ENCODE measurements around the gene RPL22.

RPL22 gene

GRCh38 chr1:6166221-6166620 lies 33.2 kb downstream of the RPL22 start:
- Histone ChIP-seq H3K4me1 (ENCODE audit: insufficient read depth, low read length) (peaks cover 4% of the 10 kb centered on the region; the same call in 1 of the 2 replicates), H3K9ac (ENCODE audit: low read depth, low read length) (no peak overlapping the region), H3K9me3 (ENCODE audit: control insufficient read depth, insufficient read depth, low read length) (no peaks in the 10 kb centered on the region), H3K36me3 (ENCODE audit: insufficient read depth, low read length) (no peaks in the 10 kb centered on the region)

- Histone ChIP-seq H3K36me3 (ENCODE audit: insufficient read depth, low read length) (no peaks in the 10 kb centered on the region), H3K4me1 (ENCODE audit: insufficient read depth, low read length) (peaks cover 11% of the 10 kb centered on the region; the same call in 1 of the 2 replicates), H3K9me3 (ENCODE audit: control insufficient read depth, insufficient read depth, low read length) (no peaks in the 10 kb centered on the region), H3K9ac (ENCODE audit: low read depth, low read length) (no peak overlapping the region)
Observed at GRCh38 chr1:6165441-6165985, 33.9 kb downstream of the RPL22 start.

DNA sequence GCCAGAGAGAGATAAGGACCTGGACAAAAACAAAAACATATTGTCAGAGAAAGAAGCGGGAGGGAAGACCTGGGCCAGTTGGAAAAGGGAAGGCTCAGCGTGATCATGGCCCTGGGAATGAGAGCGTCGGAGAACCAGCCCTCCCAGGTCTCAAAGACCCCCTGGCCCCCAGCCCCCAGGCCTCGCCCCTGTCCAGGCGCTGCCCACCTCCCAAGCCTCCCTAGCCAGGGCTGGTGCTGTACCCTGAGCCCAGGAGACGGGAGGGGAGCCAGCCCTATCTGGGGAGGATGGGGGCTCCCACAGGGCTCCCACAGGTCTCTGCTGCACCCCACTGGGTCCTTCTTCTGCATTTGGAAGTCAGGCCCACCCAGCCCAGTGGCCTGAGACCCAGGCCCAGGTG lies 34.4 kb downstream of the RPL22 start:
- H3K9ac ChIP-seq (ENCODE audit: low read depth, low read length), result no peak overlapping the region
- no peaks in the 10 kb centered on the region for H3K36me3 ChIP-seq (ENCODE audit: insufficient read depth, low read length)
- peaks cover 12% of the 10 kb centered on the region; the same call in 1 of the 2 replicates for H3K4me1 ChIP-seq (ENCODE audit: insufficient read depth, low read length)
- no peaks in the 10 kb centered on the region for H3K9me3 ChIP-seq (ENCODE audit: control insufficient read depth, insufficient read depth, low read length)

DNA sequence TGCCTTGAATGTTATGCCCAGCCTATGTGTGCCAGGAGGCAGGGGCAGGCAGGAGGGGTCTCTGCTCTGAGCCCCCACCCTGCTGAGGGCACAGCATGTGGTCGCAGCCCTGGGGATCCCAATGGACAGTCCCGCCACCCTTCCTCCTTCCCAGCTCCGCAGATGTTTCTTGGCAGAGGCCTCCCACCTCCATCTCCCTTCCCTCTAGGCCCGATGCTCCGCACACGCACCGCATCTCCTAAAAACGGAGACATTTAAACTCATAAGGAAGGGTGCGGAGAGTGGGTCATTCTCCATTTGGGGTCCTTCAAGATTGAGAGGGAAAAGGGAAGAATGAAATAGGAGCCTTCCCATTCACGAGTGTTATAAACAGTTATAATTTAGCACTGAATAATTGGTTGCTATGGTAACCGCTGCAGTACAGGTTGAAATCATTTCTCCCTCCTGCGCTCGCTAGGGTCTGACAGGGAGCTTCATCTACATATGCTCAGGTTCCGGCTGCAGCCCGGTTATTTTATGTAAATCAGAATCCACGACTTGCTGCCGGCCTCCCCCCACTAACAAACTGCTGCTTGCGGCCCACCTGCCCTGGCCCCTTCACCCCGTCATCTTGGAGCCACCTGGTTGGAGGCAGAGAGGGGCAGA lies 35.3 kb downstream of the RPL22 start:
- H3K9ac ChIP-seq (ENCODE audit: low read depth, low read length), result no peak overlapping the region
- H3K4me1 ChIP-seq (ENCODE audit: insufficient read depth, low read length), result peaks cover 12% of the 10 kb centered on the region; the same call in 1 of the 2 replicates
- no peaks in the 10 kb centered on the region for H3K36me3 ChIP-seq (ENCODE audit: insufficient read depth, low read length)
- H3K9me3 ChIP-seq (ENCODE audit: control insufficient read depth, insufficient read depth, low read length), result no peaks in the 10 kb centered on the region

DNA sequence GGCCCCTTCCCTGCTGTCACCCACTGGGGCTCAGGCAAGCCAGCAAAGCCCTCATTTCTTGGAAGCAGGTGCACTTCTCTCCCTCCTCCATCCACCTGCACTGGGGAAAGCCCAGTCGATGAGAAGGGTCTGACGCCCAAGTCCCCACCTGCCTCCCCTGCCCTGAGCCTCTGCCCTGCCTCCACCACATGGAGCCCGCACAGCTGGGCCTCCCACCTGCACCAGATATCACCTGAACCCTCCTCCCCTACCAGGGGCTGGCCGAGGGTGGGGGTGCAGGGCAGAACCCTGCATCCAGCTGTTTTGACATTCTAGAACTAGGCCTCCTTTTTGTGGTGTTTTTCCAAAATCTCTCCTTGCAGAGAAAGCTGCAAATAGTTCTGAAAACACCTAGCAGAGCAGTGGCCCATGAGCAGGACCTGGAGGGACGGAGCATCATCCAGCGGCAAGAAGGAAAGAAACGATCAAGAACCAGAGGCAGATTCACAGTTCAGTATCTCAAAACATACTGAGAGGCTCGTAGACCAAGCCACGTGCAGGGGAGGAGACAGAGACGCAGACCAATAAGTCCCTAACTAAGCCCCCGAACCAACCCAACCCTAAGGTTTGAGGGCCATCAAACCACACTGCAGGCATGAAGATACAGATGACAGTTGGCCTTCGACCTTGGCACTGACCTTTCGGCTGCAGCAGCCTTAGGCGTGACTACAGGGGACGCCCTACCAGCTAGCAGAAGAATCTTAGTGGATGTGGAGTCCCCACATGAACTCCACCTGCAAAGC lies 36.0 kb downstream of the RPL22 start:
- no peaks in the 10 kb centered on the region for H3K36me3 ChIP-seq (ENCODE audit: insufficient read depth, low read length)
- no peak overlapping the region for H3K9ac ChIP-seq (ENCODE audit: low read depth, low read length)
- peaks cover 12% of the 10 kb centered on the region; the same call in 1 of the 2 replicates for H3K4me1 ChIP-seq (ENCODE audit: insufficient read depth, low read length)
- no peaks in the 10 kb centered on the region for H3K9me3 ChIP-seq (ENCODE audit: control insufficient read depth, insufficient read depth, low read length)

- no peaks in the 10 kb centered on the region for H3K36me3 ChIP-seq (ENCODE audit: insufficient read depth, low read length)
- H3K9ac ChIP-seq (ENCODE audit: low read depth, low read length), result no peak overlapping the region
- no peaks in the 10 kb centered on the region for H3K9me3 ChIP-seq (ENCODE audit: control insufficient read depth, insufficient read depth, low read length)
- peaks cover 12% of the 10 kb centered on the region; the same call in 1 of the 2 replicates for H3K4me1 ChIP-seq (ENCODE audit: insufficient read depth, low read length)
Observed at GRCh38 chr1:6162773-6163172, 36.6 kb downstream of the RPL22 start.

- Histone ChIP-seq H3K9ac (ENCODE audit: low read depth, low read length) (no peak overlapping the region), H3K36me3 (ENCODE audit: insufficient read depth, low read length) (no peaks in the 10 kb centered on the region), H3K9me3 (ENCODE audit: control insufficient read depth, insufficient read depth, low read length) (no peaks in the 10 kb centered on the region), H3K4me1 (ENCODE audit: insufficient read depth, low read length) (peaks cover 14% of the 10 kb centered on the region; the same call in 1 of the 2 replicates)
Observed at GRCh38 chr1:6162341-6162740, 37.1 kb downstream of the RPL22 start.

- Histone ChIP-seq H3K4me1 (ENCODE audit: insufficient read depth, low read length) (peaks cover 21% of the 10 kb centered on the region; the same call in 1 of the 2 replicates), H3K36me3 (ENCODE audit: insufficient read depth, low read length) (no peaks in the 10 kb centered on the region), H3K9ac (ENCODE audit: low read depth, low read length) (no peak overlapping the region), H3K9me3 (ENCODE audit: control insufficient read depth, insufficient read depth, low read length) (no peaks in the 10 kb centered on the region)
Observed at GRCh38 chr1:6158181-6158580, 41.2 kb downstream of the RPL22 start.

DNA sequence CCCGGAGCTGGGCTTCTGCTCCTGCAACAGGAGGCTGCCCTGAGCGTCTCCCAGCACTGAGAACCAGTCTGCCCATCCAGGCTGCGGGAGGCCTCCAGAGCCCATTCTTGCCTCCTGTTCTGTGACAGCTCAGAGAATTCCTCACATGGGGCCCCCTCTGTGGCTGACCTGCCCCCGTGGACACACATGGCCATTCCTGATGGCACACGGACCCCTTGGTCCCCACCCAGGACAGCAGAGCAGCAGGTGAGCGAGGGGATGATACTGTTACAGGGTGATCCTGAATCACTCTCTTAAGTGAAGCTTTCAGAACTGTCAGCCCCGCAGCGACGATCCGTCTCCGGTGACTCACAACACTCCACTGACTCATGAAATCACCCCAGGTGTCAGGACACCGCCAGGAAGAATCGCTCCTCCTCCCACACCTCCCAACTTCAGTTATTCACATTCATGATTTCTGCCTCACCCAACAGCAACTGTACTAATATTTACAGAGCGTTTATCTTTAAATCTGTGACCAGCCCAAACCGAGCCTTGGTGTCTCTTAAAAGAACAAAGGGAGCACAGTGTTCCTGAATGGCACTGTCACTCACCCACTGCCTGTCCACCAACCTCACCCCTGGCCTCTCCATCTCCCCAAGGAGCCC lies 41.7 kb downstream of the RPL22 start:
- Histone ChIP-seq H3K4me1 (ENCODE audit: insufficient read depth, low read length) (peaks cover 19% of the 10 kb centered on the region; the same call in 1 of the 2 replicates), H3K9ac (ENCODE audit: low read depth, low read length) (no peak overlapping the region), H3K36me3 (ENCODE audit: insufficient read depth, low read length) (no peaks in the 10 kb centered on the region)

DNA sequence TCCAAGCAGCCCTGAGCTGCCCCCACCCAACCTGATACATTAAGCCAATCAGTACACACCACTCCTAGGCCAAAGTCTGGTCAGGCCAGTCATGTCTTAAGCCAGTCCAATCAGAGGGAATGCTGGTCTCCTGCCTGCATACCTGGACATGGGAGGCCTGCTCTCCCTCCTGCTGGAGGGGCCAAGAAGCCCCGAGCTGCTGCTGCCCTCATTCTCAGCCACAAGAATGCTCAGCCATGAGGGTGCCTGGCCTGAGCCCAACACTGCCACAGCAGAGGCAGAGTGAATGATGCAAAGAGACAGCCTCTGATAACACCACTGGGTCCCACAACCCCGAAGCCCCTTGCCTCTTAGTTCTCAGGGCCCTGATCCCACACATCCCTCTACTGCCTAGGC lies 42.3 kb downstream of the RPL22 start:
- H3K9ac ChIP-seq (ENCODE audit: low read depth, low read length), result no peak overlapping the region
- no peaks in the 10 kb centered on the region for H3K36me3 ChIP-seq (ENCODE audit: insufficient read depth, low read length)
- H3K9me3 ChIP-seq (ENCODE audit: control insufficient read depth, insufficient read depth, low read length), result no peaks in the 10 kb centered on the region
- peaks cover 19% of the 10 kb centered on the region; the same call in 1 of the 2 replicates for H3K4me1 ChIP-seq (ENCODE audit: insufficient read depth, low read length)

More for the DNA sequence above, 41.7 kb downstream of the RPL22 start:
- H3K9me3 ChIP-seq (ENCODE audit: control insufficient read depth, insufficient read depth, low read length), result no peaks in the 10 kb centered on the region

- Histone ChIP-seq H3K9me3 (ENCODE audit: control insufficient read depth, insufficient read depth, low read length) (no peaks in the 10 kb centered on the region), H3K4me1 (ENCODE audit: insufficient read depth, low read length) (peaks cover 10% of the 10 kb centered on the region; the same call in 1 of the 2 replicates), H3K9ac (ENCODE audit: low read depth, low read length) (no peak overlapping the region), H3K36me3 (ENCODE audit: insufficient read depth, low read length) (no peaks in the 10 kb centered on the region)
Observed at GRCh38 chr1:6154525-6155319, 44.7 kb downstream of the RPL22 start.

GRCh38 chr1:6152882-6153281 lies 46.5 kb downstream of the RPL22 start:
- Histone ChIP-seq H3K9me3 (ENCODE audit: control insufficient read depth, insufficient read depth, low read length) (no peaks in the 10 kb centered on the region), H3K9ac (ENCODE audit: low read depth, low read length) (no peak overlapping the region), H3K4me1 (ENCODE audit: insufficient read depth, low read length) (peaks cover 10% of the 10 kb centered on the region; the same call in 1 of the 2 replicates), H3K36me3 (ENCODE audit: insufficient read depth, low read length) (no peaks in the 10 kb centered on the region)

GRCh38 chr1:6152181-6152580 lies 47.2 kb downstream of the RPL22 start:
- Histone ChIP-seq H3K9me3 (ENCODE audit: control insufficient read depth, insufficient read depth, low read length) (no peaks in the 10 kb centered on the region), H3K9ac (ENCODE audit: low read depth, low read length) (no peak overlapping the region), H3K36me3 (ENCODE audit: insufficient read depth, low read length) (no peaks in the 10 kb centered on the region), H3K4me1 (ENCODE audit: insufficient read depth, low read length) (peaks cover 5% of the 10 kb centered on the region; the same call in 1 of the 2 replicates)

Data from ES-I3 (cell line).